DMS153 (cell line): ENCODE results near the gene ZNF784.
A peak's percentile ranks its signal among the peaks of the same experiment; 100 is the strongest.

Experiments used
- DNase-seq: peaks from one replicate; lab custom pipeline; 2025; lab: John Stamatoyannopoulos, UW

ZNF784 gene

DNA sequence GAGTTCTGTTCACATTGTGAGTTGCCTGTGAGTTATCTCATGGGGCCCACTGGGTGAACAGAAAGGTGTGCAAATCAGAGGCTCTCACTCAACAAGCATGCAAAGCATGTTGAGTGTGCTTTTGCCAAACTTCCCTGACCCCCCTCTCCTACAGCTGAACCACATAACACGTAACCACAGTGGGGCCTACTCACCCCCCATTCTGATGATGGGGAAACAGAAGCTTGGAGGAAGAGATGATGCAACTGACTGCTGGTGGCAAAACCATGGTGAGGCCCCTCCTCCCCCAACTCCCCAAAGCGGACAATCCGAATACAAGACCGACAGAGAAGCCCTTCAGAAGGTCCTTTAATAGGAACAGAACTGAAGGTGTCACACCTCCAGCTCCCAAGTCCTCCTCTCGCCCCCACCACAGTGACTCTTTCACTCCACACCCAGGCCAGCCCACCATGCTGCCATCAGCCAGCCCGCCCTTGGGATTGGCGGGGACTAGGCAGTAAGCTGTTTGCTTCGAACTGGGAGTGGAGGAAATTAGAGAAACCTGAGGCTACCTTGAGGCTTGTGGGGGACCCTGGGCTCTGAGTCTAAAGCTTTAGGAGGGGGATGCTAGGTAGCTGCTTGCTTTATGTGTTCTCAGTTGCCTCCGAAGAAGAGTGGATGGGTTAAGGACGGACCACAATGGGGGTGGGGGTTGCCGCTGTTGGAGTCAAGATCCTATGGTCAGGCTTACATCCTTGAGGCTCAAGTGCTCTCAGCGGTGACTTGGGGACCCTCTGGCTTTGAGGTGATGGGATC lies 3.8 kb downstream of the ZNF784 start:
- no peak for DNase-seq

DNA sequence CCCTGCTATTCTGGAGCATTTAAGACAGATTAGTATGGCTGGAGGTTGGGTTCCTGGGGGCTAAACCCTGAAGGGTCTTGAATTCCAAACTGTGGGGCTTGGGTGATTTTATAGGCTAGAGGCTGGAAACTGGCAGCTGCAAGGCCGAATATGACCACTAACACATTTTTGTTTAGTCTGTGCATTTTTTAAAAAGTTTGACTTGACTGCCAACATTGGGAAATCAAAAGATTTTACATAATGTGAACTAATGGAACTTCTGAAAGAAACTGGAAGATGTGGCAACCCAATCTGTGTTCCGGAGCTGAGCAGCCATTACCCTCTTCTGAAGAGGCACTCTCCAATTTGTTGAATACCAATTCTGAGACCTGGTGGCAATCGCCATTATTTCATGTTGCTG lies 5.1 kb downstream of the ZNF784 start:
- DNase-seq: no peak

DNA sequence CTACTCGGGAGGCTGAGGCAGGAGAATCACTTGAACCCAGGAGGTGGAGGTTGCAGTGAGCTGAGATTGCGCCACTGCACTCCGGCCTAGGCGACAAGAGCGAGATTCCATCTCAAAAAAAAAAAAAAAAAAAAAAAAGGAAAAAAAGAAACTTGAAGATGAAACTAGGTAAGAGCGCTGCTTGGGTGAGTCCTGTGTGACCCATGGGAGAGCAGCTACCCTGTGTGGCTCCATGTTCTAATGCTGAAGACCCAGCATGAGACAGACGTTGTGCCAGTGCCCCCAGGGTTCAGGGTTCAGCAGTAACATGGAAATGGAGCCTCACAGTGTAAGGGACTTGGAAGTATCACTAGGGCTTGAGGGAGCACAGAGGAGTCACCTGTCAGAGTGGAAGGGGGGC lies 5.9 kb downstream of the ZNF784 start:
- no peak for DNase-seq

DNA sequence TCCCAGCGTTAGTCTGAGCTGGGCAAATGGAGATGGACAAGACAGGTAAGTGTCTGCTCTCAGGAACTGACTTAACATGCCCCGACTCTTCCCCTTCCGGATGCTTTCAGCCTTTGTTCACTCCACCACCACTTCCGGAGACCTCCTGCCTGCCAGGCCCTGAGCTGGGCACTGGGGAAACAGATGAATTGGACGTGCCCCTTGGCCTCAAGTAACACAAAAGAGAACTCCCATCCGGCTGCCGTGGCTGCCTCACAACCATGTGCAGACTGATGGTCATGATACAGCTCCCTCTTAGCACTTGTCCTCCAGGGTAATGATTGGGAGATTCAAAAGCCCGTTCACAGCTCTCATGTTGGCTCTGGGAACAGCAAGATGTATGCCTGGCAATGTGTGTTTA lies 6.9 kb downstream of the ZNF784 start:
- no peak for DNase-seq

DNA sequence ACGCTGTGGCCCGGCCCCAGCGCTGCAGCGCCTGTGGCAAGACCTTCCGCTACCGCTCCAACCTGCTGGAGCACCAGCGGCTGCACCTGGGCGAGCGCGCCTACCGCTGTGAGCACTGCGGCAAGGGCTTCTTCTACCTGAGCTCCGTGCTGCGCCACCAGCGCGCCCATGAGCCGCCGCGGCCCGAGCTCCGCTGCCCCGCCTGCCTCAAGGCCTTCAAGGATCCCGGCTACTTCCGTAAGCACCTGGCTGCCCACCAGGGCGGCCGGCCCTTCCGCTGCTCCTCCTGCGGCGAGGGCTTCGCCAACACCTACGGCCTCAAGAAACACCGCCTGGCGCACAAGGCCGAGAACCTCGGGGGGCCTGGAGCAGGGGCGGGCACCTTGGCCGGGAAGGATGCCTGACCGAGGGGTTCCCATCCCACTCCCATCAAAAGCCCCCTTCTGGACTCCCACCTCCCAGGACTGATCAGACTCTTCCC lies 7.9 kb downstream of the ZNF784 start:
- DNase-seq: no peak

DNA sequence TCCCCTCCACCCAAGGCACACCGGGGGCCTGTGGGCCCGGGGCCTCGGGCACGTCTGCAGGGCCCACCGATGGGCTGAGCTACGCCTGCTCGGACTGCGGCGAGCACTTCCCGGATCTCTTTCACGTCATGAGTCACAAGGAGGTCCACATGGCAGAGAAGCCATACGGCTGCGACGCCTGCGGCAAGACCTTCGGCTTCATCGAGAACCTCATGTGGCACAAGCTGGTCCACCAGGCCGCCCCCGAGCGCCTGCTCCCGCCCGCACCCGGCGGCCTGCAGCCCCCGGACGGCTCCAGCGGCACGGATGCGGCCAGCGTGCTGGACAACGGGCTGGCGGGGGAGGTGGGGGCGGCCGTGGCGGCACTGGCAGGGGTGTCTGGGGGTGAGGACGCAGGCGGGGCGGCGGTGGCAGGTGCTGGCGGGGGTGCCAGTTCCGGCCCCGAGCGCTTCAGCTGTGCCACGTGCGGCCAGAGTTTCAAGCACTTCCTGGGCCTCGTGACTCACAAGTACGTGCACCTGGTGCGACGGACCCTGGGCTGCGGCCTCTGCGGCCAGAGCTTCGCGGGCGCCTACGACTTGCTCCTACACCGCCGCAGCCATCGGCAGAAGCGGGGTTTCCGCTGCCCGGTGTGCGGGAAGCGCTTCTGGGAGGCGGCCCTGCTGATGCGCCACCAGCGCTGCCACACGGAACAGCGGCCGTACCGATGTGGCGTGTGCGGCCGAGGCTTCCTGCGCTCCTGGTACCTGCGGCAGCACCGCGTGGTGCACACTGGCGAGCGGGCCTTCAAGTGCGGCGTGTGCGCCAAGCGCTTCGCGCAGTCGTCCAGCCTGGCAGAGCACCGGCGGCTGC lies 8.6 kb downstream of the ZNF784 start:
- DNase-seq: no peak

DNA sequence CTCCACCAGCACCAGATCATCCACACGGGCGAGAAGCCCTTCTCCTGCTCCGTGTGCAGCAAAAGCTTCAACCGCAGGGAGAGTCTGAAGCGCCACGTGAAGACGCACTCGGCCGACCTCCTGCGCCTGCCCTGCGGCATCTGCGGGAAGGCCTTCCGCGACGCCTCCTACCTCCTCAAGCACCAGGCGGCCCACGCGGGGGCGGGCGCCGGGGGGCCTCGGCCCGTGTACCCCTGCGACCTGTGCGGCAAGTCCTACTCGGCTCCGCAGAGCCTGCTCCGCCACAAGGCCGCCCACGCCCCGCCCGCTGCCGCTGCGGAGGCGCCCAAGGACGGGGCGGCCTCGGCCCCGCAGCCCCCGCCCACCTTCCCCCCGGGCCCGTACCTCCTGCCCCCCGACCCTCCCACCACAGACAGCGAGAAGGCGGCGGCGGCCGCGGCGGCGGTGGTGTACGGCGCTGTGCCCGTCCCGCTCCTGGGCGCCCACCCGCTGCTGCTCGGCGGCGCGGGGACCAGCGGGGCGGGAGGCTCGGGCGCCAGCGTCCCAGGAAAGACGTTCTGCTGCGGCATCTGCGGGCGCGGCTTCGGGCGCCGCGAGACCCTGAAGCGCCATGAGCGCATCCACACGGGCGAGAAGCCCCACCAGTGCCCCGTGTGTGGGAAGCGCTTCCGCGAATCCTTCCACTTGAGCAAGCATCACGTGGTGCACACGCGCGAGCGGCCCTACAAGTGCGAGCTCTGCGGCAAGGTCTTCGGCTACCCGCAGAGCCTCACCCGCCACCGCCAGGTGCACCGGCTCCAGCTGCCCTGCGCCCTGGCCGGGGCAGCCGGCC lies 9.4 kb downstream of the ZNF784 start:
- DNase-seq: no peak

DNA sequence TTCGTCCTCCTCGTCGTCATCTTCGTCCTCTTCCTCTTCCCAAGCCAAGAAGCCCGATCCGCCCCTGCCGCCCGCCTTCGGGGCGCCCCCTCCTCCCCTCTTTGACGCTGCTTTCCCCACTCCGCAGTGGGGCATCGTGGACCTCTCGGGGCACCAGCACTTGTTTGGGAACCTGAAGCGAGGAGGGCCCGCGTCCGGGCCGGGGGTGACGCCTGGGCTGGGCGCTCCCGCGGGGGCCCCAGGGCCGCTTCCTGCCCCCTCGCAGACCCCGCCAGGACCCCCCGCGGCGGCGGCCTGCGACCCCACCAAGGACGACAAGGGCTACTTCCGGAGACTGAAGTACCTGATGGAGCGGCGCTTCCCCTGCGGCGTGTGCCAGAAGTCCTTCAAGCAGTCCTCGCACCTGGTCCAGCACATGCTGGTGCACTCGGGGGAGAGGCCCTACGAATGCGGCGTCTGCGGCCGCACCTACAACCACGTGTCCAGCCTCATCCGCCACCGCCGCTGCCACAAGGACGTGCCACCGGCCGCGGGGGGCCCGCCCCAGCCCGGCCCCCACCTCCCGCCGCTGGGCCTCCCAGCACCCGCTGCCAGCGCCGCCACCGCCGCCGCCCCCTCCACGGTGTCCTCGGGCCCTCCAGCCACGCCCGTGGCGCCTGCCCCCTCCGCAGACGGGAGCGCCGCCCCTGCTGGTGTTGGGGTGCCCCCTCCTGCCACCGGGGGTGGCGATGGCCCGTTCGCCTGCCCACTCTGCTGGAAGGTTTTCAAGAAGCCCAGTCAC lies 10.2 kb downstream of the ZNF784 start:
- DNase-seq: no peak

DNA sequence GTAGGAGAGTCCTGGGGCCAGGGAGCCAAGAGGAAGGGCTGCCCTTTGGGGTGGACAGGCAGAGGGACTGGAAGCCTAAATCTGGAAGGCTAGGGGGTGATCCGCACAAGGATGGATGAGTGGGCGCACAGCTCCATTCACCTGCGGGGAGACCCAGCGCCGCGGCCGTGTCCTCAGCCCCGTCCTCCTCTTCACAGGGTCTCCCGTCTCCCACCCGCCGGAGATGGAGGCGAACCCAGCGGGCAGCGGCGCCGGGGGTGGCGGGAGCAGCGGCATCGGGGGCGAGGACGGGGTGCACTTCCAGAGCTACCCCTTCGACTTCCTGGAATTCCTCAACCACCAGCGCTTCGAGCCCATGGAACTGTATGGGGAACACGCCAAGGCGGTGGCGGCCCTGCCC lies 11.0 kb downstream of the ZNF784 start:
- no peak for DNase-seq

DNA sequence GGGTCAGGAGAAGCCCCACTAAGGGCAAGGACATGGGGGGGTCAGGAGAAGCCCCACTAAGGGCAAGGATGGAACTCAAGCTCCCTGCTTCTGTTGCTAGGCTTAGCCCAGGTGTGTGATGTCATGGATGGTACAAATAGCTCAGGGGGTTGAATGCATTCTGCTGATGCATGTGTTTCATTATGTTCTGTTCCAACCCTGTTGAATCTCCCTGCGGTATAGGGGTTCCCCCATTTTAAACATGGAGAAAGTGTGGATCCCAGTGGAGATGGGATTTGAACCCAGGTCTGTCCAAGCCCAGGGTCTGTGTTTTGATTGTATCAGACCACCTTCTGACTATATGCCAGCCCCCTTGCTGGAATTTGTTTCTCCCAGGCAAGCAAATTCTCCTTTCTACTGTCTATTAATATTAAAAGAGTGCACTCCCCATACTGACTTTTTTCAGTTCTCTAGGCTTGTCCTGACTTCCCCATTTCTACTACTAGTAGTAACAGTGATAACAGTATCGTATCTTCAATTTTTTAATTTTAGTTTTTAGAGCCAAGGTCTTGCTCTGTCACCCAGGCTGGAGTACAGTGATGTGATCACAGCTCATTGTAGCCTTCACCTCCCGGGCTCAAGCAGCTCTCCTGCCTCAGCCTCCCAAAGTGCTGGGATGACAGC lies 12.3 kb downstream of the ZNF784 start:
- DNase-seq: no peak

DNA sequence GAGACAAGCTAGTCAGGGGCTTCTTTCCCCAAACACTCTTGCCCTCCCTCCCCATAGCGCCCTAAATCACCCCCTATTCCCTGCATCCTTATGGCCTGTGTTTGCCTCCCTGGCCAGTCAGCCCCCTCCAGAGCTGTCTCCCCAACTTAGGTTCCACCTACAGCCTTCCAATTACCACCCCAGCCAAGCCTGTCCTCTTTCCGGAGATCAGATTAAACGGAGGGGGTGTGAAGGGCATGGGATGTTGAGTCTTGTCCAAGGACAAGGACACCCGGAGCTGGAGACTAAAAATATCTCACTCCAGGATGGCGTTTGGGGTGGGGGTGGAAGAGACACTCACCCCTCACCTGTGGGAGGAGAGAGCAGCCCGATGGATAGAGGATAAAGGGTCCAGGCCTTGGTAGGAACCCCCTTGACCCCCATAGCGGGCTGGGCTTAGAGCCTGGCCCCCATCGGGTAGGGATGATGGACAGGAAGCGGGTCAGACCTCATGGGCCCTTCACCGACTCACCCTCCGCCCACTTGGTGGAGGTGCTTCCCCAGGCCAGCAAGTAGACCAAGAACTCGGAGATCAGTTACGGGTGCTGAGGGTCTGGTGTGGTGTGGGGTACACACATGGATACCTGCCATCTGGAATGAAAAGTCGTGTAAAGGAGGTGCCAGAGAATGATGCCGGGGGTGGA lies 12.9 kb downstream of the ZNF784 start:
- DNase-seq: no peak

DNA sequence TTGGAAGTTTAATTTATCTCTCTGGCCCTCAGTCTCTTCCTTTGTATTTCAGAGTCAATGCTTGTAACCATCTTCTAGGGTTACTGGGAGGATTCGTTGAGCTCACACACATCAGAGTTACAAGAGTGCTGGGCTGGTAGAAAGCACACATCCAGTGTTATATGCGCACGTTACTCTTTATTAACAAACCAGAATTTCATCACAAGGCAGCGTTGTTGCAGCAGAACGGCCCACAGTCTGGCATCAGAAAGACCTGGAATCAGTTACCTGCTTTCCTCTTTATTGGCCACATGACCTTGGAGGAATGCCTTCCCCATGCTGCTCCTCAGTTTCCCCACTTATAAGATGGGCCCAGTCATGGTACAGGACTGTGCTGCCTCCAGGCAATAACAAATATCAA lies 15.0 kb downstream of the ZNF784 start:
- DNase-seq: no peak

DNA sequence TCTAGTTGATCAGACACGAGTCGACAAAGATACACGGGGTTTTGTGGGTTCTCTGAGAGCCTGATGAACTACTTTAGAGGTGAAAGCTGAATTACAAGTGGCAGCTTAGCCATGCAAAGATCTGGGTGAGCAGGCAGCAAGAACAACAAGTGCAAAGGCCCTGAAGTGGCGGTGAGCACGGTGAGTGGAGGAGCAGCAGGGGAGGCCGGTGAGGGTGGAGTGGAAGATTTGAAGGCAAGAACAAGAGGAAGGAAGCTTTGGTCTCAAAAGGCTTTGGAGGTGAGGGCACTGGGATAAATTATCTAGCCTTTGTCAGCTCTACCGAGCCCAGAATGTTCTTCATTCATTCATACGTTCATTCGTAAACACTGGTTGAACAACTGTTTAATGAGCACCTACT lies 17.5 kb downstream of the ZNF784 start:
- DNase-seq: no peak

DNA sequence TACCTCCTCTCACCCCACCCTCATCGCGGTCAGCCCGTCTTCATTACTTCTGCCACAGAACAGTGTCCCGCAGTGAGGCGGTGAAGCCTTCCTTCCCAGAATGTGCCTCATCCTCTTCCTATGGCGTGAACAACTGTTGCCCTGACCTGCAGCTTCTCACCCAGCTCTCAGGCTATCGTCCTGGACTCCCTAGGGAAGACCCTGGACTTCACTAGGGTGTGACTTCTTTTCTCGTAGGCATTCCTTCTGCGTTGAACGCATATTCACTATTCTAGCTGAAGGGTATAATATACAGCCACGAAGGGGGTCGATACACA lies 17.9 kb downstream of the ZNF784 start:
- no peak for DNase-seq

DNA sequence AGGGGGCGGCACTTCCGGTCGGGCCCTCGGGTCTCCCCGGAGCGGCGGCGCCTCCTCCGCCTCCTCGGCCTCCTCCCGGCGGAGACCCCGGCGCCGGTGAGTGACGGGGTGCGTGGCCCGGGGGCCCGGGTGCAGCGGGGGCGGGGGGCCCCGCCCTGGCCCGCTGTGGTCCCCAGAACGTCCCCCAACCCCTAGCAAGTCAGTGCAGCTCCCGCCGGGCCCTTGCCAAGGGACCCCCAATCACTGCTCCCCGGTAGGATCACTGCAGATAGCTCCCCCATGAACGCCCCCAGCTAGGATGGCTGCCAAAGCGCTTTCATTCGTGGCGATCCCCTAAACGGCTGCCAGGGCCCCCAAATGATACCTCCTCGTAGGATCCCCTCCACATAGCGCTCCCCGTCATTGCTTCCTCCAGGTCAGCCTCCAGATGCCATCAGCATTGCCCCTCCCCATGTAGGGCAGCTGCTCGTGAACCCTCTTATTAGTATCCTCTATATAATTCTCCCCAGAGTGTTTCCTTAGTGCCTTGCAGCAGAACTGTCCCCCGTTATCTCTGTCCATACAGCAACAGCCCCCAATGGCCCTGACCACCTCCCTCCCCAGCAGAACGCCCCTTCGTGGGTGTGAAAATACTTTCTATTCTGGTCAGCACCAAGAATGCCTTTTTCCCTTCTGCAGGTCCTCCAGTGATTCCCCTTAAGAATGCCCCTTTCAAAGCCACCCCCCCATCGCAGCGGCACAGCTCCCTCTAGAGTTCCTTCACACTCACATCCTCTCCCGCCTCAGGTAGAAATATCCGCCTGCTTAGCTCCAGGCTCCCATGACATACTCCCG lies 18.5 kb downstream of the ZNF784 start, which contains the start of gene ZNF865:
Gene ZNF865, plus strand, starts transcription at position 11 of the 834 bp plus-strand sequence. CDS start 7,972 bp downstream, outside the sequence.
- DNase-seq: peak; percentile 50

DNA sequence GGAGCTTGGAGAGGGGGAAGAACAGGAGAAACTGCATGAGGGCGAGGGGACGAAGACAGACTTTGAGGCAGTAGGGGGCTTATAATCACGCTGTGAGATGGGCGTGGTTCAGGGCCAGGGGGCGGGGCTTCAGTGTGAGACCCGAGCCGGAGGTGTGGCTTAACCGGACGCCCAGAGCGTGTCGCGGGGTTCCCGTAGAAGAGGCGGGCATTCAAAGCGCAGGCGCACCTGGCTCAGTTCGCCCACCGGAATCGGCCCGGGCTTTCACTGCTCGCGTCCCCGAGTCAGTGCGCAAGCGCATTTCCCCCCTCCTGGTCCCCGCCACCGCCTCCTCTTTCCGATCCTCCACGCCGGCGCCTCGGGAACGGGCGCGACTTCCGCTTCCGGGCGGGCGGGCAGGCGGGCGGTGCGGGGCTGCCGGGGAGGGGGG lies 19.1 kb downstream of the ZNF784 start:
- DNase-seq: peak; percentile 95

DNA sequence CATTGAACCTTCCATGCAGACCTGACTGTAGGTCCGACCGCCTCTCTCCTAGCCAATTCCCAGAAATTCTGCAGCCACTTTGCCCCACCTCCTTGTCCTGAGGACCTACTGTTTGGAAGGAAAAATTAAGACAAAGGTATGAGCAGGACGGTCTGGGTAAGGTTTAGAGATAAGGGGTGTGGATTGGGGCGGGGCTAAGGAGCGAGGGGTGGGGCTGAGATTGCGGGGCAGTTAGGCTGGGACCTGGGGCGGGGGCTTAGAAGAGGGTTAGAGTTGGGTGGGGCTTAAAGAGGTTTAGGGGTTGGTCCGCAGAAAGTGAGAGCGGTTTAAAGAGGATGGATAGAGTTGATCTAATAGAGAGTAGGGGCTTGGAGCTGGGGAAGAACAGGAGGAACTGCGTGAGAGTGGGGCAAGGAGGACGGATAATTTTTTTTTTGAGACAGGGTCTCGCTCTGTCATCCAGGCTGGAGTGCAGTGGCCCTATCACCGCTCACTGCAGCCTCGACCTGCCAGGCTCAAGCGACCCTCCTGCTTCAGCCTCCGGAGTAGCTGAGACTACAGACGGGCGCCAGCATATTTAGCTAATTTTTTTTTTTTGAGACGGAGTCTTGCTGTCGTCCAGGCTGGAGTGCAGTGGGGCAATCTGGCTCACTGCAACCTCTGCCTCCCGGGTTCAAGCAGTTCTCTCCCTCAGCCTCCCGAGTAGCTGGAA lies 20.6 kb downstream of the ZNF784 start:
- DNase-seq: no peak

DNA sequence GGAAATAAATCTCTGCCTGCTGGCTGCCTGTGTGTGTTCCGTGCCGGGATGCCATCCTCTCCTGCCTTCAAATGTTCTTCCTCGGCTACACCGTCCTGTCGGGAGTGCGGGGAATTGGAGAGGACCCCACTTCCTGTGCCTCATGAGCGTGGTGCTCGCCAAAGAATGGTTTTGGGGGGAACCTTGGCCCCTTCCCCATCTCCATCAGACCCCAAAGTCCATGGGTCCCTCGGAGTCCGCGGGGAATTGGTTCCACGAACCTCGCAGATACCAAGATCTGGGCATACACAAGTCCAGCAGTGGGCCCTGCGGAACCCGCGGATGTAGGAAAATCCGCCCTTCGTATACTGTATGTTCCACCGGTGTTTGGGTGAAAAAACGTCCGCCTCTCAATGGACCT lies 21.3 kb downstream of the ZNF784 start:
- DNase-seq: no peak
